HCT116 (cell line): ENCODE results near the gene RALGPS2. TPM values are rescaled to one million over a fixed set of nuclear protein-coding genes. Genes with fewer than 3 reads are reported as not detected.

Source experiments
- ATAC-seq: fragments of 200-7000 bp; cut with Tn5 transposase; 2 replicates; pipeline ENCODE4 v1.9.1; 2020; ENCODE audit warnings: mild to moderate bottlenecking, moderate library complexity
- BruUV-seq: library from RNA; stranded (reverse); fragments of 400-500 nt; replicated peaks from 2 replicates; lab custom pipeline; 2021; lab: Mats Ljungman, UMichigan
- CTCF ChIA-PET: fragments of 300-600 bp; sonication (Branson Sonifier 250); formaldehyde crosslinking; loops from one replicate; lab custom pipeline; 2021; ENCODE audit warnings: antibody characterized with exemption; lab: Charles Lee
- POLR2A ChIA-PET: fragments of 300-600, 350-600 bp; sonication (Branson Sonifier 250); formaldehyde crosslinking; loops from one replicate; lab custom pipeline; 2021; ENCODE audit warnings: antibody characterized with exemption; lab: Charles Lee
- RAD21 ChIA-PET, 2 experiments: fragments of 300-600 bp; sonication (Branson Sonifier 250); formaldehyde crosslinking; loops; one replicate each; lab custom pipeline; 2023; ENCODE audit warnings: low total read pairs in 2 of 2; ENCODE audit not compliant: uncharacterized antibody in 2 of 2, unreplicated experiment in 2 of 2, low non-redundant PET in 1 of 2; lab: Charles Lee
- DNase-seq: peaks from one replicate; pipeline ENCODE4 v3.0.0-alpha.2; 2010; ENCODE audit warnings: low read depth, low spot score
- H2AFZ ChIP-seq: fragments of 200-600 bp; shearing (Covaris generic), sonication (generic); 2 replicates; pipeline ENCODE4 v1.6.1; 2017; ENCODE audit warnings: low read depth, mixed run types, mixed read lengths, antibody characterized with exemption, low read length; ENCODE audit not compliant: poor library complexity, severe bottlenecking
- H3K27ac ChIP-seq: 2 replicates; pipeline ENCODE4 v1.5.1; 2012; ENCODE audit warnings: low read depth, low read length
- H3K27me3 ChIP-seq: fragments of 200-600 bp; sonication (generic); 2 replicates; pipeline ENCODE4 v1.6.1; 2016; ENCODE audit warnings: mixed run types, low read length, mixed read lengths; ENCODE audit not compliant: insufficient read depth
- H3K36me3 ChIP-seq, 2 experiments: fragments of 200-500 bp in 1 of 2; fragments of 200-600 bp in 1 of 2; sonication (Bioruptor generic) in 1 of 2; sonication (generic) in 1 of 2; 2 replicates each; pipeline versions ENCODE4 v1.5.1 to v1.6.1; 2014 to 2016; ENCODE audit warnings: low read length in 2 of 2, inconsistent platforms in 1 of 2, mixed read lengths in 1 of 2, mixed run types in 1 of 2; ENCODE audit not compliant: insufficient read depth in 2 of 2, control insufficient read depth in 1 of 2
- H3K4me1 ChIP-seq, 2 experiments: fragments of 200-600 bp in 1 of 2; sonication (generic) in 1 of 2; 2 replicates each; pipeline versions ENCODE4 v1.5.1 to v1.6.1; 2012 to 2017; ENCODE audit warnings: low read length in 2 of 2, inconsistent platforms in 1 of 2, mild to moderate bottlenecking in 1 of 2, mixed read lengths in 1 of 2, mixed run types in 1 of 2, moderate library complexity in 1 of 2; ENCODE audit not compliant: insufficient read depth in 2 of 2, control insufficient read depth in 1 of 2
- H3K4me2 ChIP-seq: fragments of 200-600 bp; sonication (generic); 2 replicates; pipeline ENCODE4 v1.6.1; 2017; ENCODE audit warnings: mixed run types, low read length, mixed read lengths
- H3K4me3 ChIP-seq, 2 experiments: fragments of 200-600 bp in 1 of 2; sonication (generic) in 1 of 2; replicated peaks in 1 of 2; 2 replicates each; pipeline ENCODE4 v1.5.1; 2011 to 2016; ENCODE audit warnings: low read length in 2 of 2, control low read depth in 1 of 2, low read depth in 1 of 2, mild to moderate bottlenecking in 1 of 2, mixed read lengths in 1 of 2, mixed run types in 1 of 2
- H3K79me2 ChIP-seq: fragments of 200-600 bp; sonication (generic); 2 replicates; pipeline ENCODE4 v1.6.1; 2017; ENCODE audit warnings: mild to moderate bottlenecking, mixed run types, low read length, moderate library complexity, mixed read lengths; ENCODE audit not compliant: insufficient read depth
- H3K9ac ChIP-seq: fragments of 200-600 bp; sonication (generic); 2 replicates; pipeline ENCODE4 v1.6.1; 2016; ENCODE audit warnings: low read length, mixed read lengths
- H3K9me2 ChIP-seq: fragments of 200-600 bp; sonication (generic), shearing (Covaris generic); 2 replicates; pipeline ENCODE4 v1.6.1; 2017; ENCODE audit warnings: mixed run types, mild to moderate bottlenecking, moderate library complexity; ENCODE audit not compliant: insufficient read depth
- H3K9me3 ChIP-seq, 2 experiments: fragments of 200-500 bp in 1 of 2; fragments of 200-600 bp in 1 of 2; sonication (Bioruptor generic) in 1 of 2; sonication (generic) in 1 of 2; 2 replicates each; pipeline ENCODE4 v1.6.1; 2014 to 2017; ENCODE audit warnings: low read length in 2 of 2, mixed read lengths in 2 of 2, inconsistent platforms in 1 of 2, low read depth in 1 of 2, mild to moderate bottlenecking in 1 of 2, mixed run types in 1 of 2, moderate library complexity in 1 of 2; ENCODE audit not compliant: control insufficient read depth in 1 of 2, insufficient read depth in 1 of 2
- H4K20me1 ChIP-seq: fragments of 200-600 bp; sonication (generic), shearing (Covaris generic); 2 replicates; pipeline ENCODE4 v1.6.1; 2017; ENCODE audit warnings: mixed run types, mild to moderate bottlenecking, moderate library complexity; ENCODE audit not compliant: insufficient read depth
- CBX3 ChIP-seq: IDR thresholded peaks from 2 replicates; pipeline ENCODE4 v1.6.1; 2012; ENCODE audit warnings: low read depth
- CEBPB ChIP-seq: IDR thresholded peaks from 2 replicates; pipeline ENCODE4 v1.6.1; 2012; ENCODE audit warnings: low read depth
- CTCF ChIP-seq, 3 experiments: fragments of 200-600 bp in 1 of 3; sonication (generic) in 1 of 3; IDR thresholded peaks in 2 of 3; conservative IDR thresholded peaks in 1 of 3; 2 replicates each; pipeline ENCODE4 v1.5.1; 2012 to 2017; ENCODE audit warnings: low read depth in 2 of 3, low read length in 2 of 3, antibody characterized with exemption in 1 of 3, borderline replicate concordance in 1 of 3, control low read depth in 1 of 3, mild to moderate bottlenecking in 1 of 3, mixed read lengths in 1 of 3, mixed run types in 1 of 3, moderate library complexity in 1 of 3; ENCODE audit not compliant: insufficient read depth in 1 of 3
- EGR1 ChIP-seq: IDR thresholded peaks from 2 replicates; pipeline ENCODE4 v1.6.1; 2012; ENCODE audit warnings: low read depth
- EZH2phosphoT487 ChIP-seq: fragments of 200-600 bp; IDR thresholded peaks from 2 replicates; pipeline ENCODE4 v1.6.1; 2018; ENCODE audit warnings: antibody characterized with exemption, borderline replicate concordance
- FOSL1 ChIP-seq: IDR thresholded peaks from 2 replicates; pipeline ENCODE4 v1.6.1; 2012; ENCODE audit warnings: low read depth
- JUND ChIP-seq: IDR thresholded peaks from 2 replicates; pipeline ENCODE4 v1.6.1; 2012
- POLR2A ChIP-seq: IDR thresholded peaks from 2 replicates; pipeline ENCODE4 v1.7.0; 2011; ENCODE audit warnings: borderline replicate concordance; ENCODE audit not compliant: insufficient read depth, insufficient read length; ENCODE audit errors: extremely low read depth
- RAD21 ChIP-seq: IDR thresholded peaks from 2 replicates; pipeline ENCODE4 v1.6.1; 2012; ENCODE audit warnings: low read depth, mild to moderate bottlenecking
- SIN3A ChIP-seq: IDR thresholded peaks from 2 replicates; pipeline ENCODE4 v1.6.1; 2012; ENCODE audit warnings: low read depth
- TCF7L2 ChIP-seq: IDR thresholded peaks from 2 replicates; pipeline ENCODE4 v1.7.0; 2011; ENCODE audit warnings: borderline replicate concordance, inconsistent platforms; ENCODE audit not compliant: insufficient read depth, insufficient read length; ENCODE audit errors: extremely low read depth
- YY1 ChIP-seq: IDR thresholded peaks from 2 replicates; pipeline ENCODE4 v1.6.1; 2011; ENCODE audit warnings: low read length, low read depth, moderate library complexity, mild to moderate bottlenecking; ENCODE audit not compliant: insufficient replicate concordance; ENCODE audit errors: extremely low read depth
- ZNF274 ChIP-seq: fragments of 200-500 bp; sonication (Bioruptor generic); IDR thresholded peaks from 2 replicates; pipeline ENCODE4 v1.6.1; 2014; ENCODE audit warnings: mild to moderate bottlenecking, low read depth, low read length, inconsistent platforms
- intact Hi-C: fragments of 100-400 bp; cut with micrococcal nuclease; formaldehyde crosslinking; loops from 2 replicates; pipeline ENCODE4 v1.10.0; 2022
- total RNA-seq: library from RNA; stranded (reverse); gene quantifications from one replicate; pipeline ENCODE4 v1.2.1, GENCODE V29; 2021; ENCODE audit not compliant: unreplicated experiment
- TF ChIP-seq, protein P1 (sequence below): IDR thresholded peaks from 2 replicates; pipeline ENCODE4 v1.6.1; 2012
- TF ChIP-seq, protein P2 (sequence below): IDR thresholded peaks from 2 replicates; pipeline ENCODE4 v1.6.1; 2011; ENCODE audit warnings: mild to moderate bottlenecking, low read length, moderate library complexity; ENCODE audit not compliant: insufficient replicate concordance; ENCODE audit errors: extremely low read depth
- TF ChIP-seq, protein P3 (sequence below): IDR thresholded peaks from 2 replicates; pipeline ENCODE4 v1.6.1; 2012
- TF ChIP-seq, protein P4 (sequence below): IDR thresholded peaks from 2 replicates; pipeline ENCODE4 v1.6.1; 2012; ENCODE audit warnings: low read depth

The RALGPS2 gene
- total RNA-seq, 1 experiment from 2014 or later, result 25.6 TPM

DNA sequence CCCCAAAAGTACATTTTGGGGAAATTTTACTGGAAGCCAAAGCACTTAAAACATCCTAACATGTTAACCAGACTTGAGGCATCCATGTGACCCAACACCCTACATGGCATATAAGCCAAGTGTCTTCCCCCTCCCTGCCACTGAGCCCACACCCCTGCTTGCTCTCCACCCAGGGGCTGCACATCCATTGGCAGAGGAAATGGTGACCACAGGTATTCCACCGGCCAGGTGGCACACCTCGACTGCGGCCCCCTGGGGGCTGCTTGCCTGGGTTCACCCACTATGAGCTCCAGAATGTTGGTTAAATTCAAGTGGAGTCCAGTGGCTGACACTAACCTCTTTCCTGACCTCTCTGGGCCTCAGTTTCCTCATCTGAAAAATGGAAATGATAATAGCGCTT, 236.3 kb downstream of the RALGPS2 start:
- Histone ChIP-seq H3K4me1 (no peaks in the 10 kb centered on the region), H3K9me3 (no peaks in the 10 kb centered on the region; a peak in 1 of 4 replicates), H3K4me3 (no peak overlapping the region), H3K27ac (no peak overlapping the region), H3K4me2 (no peak overlapping the region), H3K9me2 (no peaks in the 10 kb centered on the region), H3K36me3 (no peaks in the 10 kb centered on the region), H4K20me1 (no peaks in the 10 kb centered on the region), H3K9ac (no peak overlapping the region), H2AFZ (no peak overlapping the region), H3K27me3 (no peaks in the 10 kb centered on the region), H3K79me2 (no peaks in the 10 kb centered on the region)
- no peak for DNase-seq
- intact Hi-C loops, result no loop called here
- no peak for TF ChIP-seq YY1
- TF ChIP-seq, protein P1, sequence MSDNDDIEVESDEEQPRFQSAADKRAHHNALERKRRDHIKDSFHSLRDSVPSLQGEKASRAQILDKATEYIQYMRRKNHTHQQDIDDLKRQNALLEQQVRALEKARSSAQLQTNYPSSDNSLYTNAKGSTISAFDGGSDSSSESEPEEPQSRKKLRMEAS, result no peak
- TF ChIP-seq, protein P2, sequence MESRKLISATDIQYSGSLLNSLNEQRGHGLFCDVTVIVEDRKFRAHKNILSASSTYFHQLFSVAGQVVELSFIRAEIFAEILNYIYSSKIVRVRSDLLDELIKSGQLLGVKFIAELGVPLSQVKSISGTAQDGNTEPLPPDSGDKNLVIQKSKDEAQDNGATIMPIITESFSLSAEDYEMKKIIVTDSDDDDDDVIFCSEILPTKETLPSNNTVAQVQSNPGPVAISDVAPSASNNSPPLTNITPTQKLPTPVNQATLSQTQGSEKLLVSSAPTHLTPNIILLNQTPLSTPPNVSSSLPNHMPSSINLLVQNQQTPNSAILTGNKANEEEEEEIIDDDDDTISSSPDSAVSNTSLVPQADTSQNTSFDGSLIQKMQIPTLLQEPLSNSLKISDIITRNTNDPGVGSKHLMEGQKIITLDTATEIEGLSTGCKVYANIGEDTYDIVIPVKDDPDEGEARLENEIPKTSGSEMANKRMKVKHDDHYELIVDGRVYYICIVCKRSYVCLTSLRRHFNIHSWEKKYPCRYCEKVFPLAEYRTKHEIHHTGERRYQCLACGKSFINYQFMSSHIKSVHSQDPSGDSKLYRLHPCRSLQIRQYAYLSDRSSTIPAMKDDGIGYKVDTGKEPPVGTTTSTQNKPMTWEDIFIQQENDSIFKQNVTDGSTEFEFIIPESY, result no peak
- TF ChIP-seq TCF7L2, result no peak
- no peak for TF ChIP-seq SIN3A
- TF ChIP-seq CTCF (IDR thresholded peaks at IDR 0.05 in 2 of 3, conservative IDR thresholded peaks at IDR 0.05 in 1 of 3; ENCODE audit: borderline replicate concordance in 1 of 3, insufficient read depth in 1 of 3, low read depth in 2 of 3, low read length in 2 of 3), result no peak
- no peak for TF ChIP-seq EGR1
- no peak for TF ChIP-seq CEBPB
- no peak for TF ChIP-seq CBX3
- TF ChIP-seq JUND, result no peak
- no peak for TF ChIP-seq FOSL1
- no peak for TF ChIP-seq EZH2phosphoT487
- TF ChIP-seq ZNF274, result no peak
- TF ChIP-seq, protein P3, sequence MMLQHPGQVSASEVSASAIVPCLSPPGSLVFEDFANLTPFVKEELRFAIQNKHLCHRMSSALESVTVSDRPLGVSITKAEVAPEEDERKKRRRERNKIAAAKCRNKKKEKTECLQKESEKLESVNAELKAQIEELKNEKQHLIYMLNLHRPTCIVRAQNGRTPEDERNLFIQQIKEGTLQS, result no peak
- TF ChIP-seq POLR2A, result no peak
- TF ChIP-seq RAD21, result no peak
- TF ChIP-seq, protein P4, sequence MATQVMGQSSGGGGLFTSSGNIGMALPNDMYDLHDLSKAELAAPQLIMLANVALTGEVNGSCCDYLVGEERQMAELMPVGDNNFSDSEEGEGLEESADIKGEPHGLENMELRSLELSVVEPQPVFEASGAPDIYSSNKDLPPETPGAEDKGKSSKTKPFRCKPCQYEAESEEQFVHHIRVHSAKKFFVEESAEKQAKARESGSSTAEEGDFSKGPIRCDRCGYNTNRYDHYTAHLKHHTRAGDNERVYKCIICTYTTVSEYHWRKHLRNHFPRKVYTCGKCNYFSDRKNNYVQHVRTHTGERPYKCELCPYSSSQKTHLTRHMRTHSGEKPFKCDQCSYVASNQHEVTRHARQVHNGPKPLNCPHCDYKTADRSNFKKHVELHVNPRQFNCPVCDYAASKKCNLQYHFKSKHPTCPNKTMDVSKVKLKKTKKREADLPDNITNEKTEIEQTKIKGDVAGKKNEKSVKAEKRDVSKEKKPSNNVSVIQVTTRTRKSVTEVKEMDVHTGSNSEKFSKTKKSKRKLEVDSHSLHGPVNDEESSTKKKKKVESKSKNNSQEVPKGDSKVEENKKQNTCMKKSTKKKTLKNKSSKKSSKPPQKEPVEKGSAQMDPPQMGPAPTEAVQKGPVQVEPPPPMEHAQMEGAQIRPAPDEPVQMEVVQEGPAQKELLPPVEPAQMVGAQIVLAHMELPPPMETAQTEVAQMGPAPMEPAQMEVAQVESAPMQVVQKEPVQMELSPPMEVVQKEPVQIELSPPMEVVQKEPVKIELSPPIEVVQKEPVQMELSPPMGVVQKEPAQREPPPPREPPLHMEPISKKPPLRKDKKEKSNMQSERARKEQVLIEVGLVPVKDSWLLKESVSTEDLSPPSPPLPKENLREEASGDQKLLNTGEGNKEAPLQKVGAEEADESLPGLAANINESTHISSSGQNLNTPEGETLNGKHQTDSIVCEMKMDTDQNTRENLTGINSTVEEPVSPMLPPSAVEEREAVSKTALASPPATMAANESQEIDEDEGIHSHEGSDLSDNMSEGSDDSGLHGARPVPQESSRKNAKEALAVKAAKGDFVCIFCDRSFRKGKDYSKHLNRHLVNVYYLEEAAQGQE, result no peak
- RAD21 ChIA-PET, result no interaction called here
- POLR2A ChIA-PET, result no interaction called here
- ATAC-seq, result no peak
- CTCF ChIA-PET, result no interaction called here
- no TSS peak for BruUV-seq
